SK-N-MC (cell line): ENCODE results near the gene RASSF7.
A peak's percentile ranks its signal among the peaks of the same experiment; 100 is the strongest.

Source experiments
- DNase-seq: peaks from one replicate; pipeline ENCODE4 v3.0.0-alpha.2; 2011; ENCODE audit warnings: low read depth, low spot score
- H3K27ac ChIP-seq: fragments of 200-600 bp; sonication (generic); 2 replicates; pipeline ENCODE4 v1.5.1; 2016; ENCODE audit warnings: mixed run types
- H3K36me3 ChIP-seq: fragments of 200-600 bp; sonication (generic); 2 replicates; pipeline ENCODE4 v1.6.1; 2017; ENCODE audit warnings: antibody characterized with exemption, low read length, mixed read lengths; ENCODE audit not compliant: insufficient read depth
- H3K4me3 ChIP-seq: fragments of 200-600 bp; sonication (generic); 2 replicates; pipeline ENCODE4 v1.5.1; 2016
- H3K9ac ChIP-seq: fragments of 200-600 bp; sonication (generic); 2 replicates; pipeline ENCODE4 v1.8.0; 2017; ENCODE audit warnings: mixed run types, mixed read lengths; ENCODE audit not compliant: insufficient read length
- H3K9me3 ChIP-seq: fragments of 200-600 bp; sonication (generic); 2 replicates; pipeline ENCODE4 v1.6.1; 2017; ENCODE audit warnings: low read depth, mild to moderate bottlenecking, antibody characterized with exemption, low read length, moderate library complexity, mixed read lengths
- EZH2 ChIP-seq: fragments of 200-600 bp; sonication (generic); IDR thresholded peaks from one replicate; pipeline ENCODE4 v1.6.1; 2017; ENCODE audit warnings: antibody characterized with exemption
- FOXP2 ChIP-seq: optimal IDR thresholded peaks from 2 replicates; pipeline ENCODE3; 2011; ENCODE audit warnings: mild to moderate bottlenecking, moderate library complexity; ENCODE audit not compliant: insufficient read depth; ENCODE audit errors: extremely low read length, control extremely low read depth
- POLR2AphosphoS5 ChIP-seq: IDR thresholded peaks from 2 replicates; pipeline ENCODE4 v1.6.1; 2012; ENCODE audit warnings: mild to moderate bottlenecking, low read depth, low read length, borderline replicate concordance

Gene RASSF7

DNA sequence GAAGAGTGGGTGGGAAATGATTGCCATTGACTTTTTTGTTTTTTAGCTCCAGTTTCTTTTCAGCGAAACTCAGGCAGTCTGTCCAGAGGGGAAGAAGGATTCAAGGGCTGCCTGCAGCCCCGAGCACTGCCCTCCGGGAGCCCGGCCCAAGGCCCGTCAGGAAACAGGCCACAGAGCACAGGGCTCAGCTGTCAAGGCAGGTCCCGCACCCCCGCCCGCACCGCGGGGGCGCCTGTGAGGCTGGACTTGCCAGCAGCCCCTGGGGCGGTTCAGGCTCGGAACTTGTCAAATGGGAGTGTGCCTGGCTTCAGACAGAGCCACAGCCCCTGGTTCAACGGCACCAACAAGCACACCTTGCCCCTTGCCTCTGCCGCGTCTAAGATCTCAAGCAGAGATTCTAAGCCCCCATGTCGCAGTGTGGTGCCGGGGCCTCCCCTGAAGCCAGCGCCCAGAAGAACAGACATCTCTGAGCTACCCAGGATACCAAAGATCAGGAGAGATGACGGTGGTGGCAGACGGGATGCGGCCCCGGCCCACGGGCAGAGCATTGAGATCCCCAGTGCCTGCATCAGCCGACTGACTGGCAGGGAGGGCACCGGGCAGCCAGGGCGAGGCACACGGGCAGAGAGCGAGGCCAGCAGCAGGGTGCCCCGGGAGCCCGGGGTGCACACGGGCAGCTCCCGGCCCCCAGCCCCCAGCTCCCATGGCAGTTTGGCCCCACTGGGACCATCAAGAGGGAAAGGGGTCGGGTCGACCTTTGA lies 46.4 kb downstream of the RASSF7 start:
- H3K27ac ChIP-seq = 0 out of 2 replicates have a peak overlapping the region, but pooled peaks have one; percentile 25
- H3K9ac ChIP-seq = no peak overlapping the region
- no peak overlapping the region for H3K4me3 ChIP-seq
- H3K9me3 ChIP-seq = no peaks in the 10 kb centered on the region
- TF ChIP-seq POLR2AphosphoS5 (no peak), EZH2 (no peak), FOXP2 (no peak)
- H3K36me3 ChIP-seq = peaks cover 80% of the 10 kb centered on the region
- no peak for DNase-seq

DNA sequence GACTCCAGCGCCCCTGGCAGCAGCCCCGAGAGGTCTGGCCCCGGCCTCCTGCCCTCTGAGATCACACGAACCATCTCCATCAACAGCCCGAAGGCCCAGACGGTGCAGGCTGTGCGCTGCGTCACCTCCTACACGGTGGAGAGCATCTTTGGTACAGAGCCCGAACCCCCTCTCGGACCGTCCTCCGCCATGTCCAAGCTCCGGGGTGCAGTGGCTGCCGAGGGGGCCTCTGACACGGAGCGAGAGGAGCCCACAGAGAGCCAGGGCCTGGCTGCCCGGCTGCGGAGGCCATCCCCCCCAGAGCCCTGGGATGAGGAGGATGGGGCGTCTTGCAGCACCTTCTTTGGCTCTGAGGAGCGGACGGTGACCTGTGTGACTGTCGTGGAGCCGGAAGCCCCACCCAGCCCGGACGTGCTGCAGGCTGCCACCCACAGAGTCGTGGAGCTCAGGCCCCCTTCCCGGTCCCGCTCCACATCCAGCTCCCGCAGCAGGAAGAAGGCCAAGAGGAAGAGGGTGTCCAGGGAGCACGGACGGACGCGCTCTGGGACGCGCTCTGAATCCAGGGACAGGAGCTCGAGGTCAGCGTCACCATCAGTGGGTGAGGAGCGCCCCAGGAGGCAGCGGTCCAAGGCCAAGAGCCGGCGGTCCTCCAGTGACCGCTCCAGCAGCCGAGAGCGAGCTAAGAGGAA lies 47.3 kb downstream of the RASSF7 start:
- H3K36me3 ChIP-seq = peaks cover 81% of the 10 kb centered on the region
- no peaks in the 10 kb centered on the region for H3K9me3 ChIP-seq
- H3K9ac ChIP-seq = no peak overlapping the region
- no peak overlapping the region for H3K27ac ChIP-seq
- H3K4me3 ChIP-seq = no peak overlapping the region
- no peak for DNase-seq
- TF ChIP-seq EZH2 (no peak), FOXP2 (no peak), POLR2AphosphoS5 (no peak)

DNA sequence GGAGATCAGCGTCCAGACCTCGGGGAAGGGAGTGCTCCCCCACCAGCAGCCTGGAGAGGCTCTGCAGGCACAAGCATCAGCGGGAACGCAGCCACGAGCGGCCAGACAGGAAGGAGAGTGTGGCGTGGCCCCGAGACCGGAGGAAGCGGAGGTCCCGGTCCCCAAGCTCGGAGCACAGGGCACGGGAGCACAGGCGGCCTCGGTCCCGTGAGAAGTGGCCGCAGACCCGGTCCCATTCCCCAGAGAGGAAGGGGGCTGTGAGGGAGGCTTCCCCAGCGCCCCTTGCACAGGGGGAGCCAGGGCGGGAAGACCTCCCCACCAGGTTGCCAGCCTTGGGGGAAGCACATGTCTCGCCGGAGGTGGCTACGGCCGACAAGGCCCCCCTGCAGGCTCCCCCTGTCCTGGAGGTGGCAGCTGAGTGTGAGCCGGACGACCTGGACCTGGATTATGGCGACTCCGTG lies 48.1 kb downstream of the RASSF7 start:
- no peak for DNase-seq
- no peak overlapping the region for H3K9ac ChIP-seq
- no peak for TF ChIP-seq POLR2AphosphoS5
- no peak for TF ChIP-seq FOXP2
- no peak for TF ChIP-seq EZH2
- H3K4me3 ChIP-seq = no peak overlapping the region
- H3K9me3 ChIP-seq = no peaks in the 10 kb centered on the region
- H3K27ac ChIP-seq = no peak overlapping the region
- H3K36me3 ChIP-seq = peaks cover 79% of the 10 kb centered on the region

DNA sequence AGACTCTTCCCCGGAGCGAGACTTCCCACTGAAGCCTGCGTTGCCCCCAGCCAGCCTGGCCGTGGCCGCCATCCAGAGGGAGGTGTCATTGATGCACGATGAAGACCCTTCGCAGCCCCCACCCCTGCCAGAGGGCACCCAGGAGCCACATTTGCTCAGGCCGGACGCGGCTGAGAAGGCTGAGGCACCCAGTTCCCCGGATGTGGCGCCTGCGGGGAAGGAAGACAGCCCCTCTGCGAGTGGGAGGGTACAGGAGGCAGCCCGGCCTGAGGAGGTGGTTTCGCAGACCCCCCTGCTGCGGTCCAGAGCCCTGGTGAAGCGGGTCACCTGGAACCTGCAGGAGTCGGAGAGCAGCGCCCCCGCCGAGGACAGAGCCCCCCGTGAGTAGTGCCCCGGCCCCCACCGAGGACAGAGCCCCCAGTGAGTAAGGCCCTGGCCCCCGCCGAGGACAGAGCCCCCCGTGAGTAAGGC lies 48.6 kb downstream of the RASSF7 start:
- H3K9me3 ChIP-seq = no peaks in the 10 kb centered on the region
- TF ChIP-seq POLR2AphosphoS5 (no peak), EZH2 (no peak), FOXP2 (no peak)
- DNase-seq = no peak
- no peak overlapping the region for H3K9ac ChIP-seq
- peaks cover 73% of the 10 kb centered on the region for H3K36me3 ChIP-seq
- no peak overlapping the region for H3K27ac ChIP-seq
- H3K4me3 ChIP-seq = no peak overlapping the region

DNA sequence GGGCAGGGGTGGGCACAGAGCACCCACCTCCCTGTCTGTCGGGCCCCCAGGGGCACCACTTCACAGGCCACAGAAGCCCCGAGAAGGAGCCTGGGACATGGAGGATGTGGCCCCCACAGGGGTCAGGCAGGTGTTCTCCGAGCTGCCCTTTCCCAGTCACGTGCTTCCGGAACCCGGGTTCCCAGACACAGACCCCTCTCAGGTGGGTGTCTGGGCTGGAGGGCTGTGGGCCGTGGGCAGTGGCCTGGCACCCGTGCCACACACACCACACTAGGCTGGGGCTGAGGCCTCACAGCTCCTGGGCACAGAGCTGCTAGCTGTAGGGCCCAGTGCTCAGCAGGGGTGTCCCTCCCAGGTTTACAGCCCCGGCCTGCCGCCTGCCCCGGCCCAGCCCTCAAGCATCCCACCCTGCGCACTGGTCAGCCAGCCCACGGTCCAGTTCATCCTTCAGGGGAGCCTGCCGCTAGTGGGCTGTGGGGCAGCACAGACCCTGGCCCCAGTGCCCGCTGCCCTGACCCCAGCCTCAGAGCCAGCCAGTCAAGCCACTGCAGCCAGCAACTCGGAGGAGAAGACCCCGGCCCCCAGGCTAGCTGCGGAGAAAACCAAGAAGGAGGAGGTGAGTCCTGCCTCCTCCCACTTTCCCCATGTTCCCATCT lies 49.5 kb downstream of the RASSF7 start:
- H3K27ac ChIP-seq = no peak overlapping the region
- H3K4me3 ChIP-seq = no peak overlapping the region
- no peak for DNase-seq
- H3K36me3 ChIP-seq = peaks cover 66% of the 10 kb centered on the region
- TF ChIP-seq EZH2 (no peak), FOXP2 (no peak), POLR2AphosphoS5 (no peak)
- H3K9ac ChIP-seq = no peak overlapping the region
- no peaks in the 10 kb centered on the region for H3K9me3 ChIP-seq

DNA sequence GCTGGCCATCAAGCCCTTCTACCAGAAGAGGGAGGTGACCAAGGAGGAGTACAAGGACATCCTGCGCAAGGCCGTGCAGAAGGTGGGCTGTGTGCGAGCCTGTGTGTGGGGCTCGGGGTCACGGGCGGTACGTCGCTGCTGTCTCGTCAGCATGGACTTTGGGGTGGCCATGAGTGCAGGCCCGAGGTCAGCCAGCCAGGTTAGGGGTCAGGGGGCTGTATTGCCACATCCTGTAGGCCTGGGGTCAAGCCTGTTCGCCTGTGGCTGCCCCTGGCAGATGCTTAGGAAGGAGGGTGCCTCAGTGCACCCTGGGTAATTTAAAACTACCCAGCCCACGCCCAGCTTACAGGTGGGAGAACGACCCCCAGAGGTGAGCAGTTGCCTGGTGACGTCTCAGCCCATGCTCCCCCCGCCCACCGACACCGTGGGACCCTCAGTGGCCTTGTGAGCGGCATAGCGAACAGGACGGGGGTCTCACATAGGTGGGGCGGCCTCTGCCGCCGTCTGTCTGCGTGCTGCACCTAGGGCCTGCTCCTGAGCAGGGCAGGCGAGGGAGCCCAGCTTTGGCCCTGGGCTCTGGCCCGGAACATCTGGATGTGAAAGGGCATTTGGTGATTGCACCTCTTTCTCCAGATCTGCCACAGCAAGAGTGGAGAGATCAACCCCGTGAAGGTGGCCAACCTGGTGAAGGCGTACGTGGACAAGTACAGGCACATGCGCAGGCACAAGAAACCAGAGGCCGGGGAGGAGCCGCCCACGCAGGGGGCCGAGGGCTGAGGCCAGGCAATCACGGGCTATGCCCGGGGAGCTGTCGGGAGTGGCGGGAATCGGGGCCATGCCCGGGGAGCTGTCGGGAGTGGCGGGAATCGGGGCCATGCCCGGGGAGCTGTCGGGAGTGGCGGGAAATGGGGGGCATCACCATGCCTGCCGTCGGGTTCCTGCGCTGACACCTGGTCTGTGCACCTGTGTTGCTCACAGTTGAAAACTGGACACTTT lies 50.5 kb downstream of the RASSF7 start:
- H3K4me3 ChIP-seq = no peak overlapping the region
- no peak for DNase-seq
- H3K9ac ChIP-seq = no peak overlapping the region
- H3K9me3 ChIP-seq = no peaks in the 10 kb centered on the region
- TF ChIP-seq FOXP2 (no peak), EZH2 (no peak), POLR2AphosphoS5 (no peak)
- H3K27ac ChIP-seq = no peak overlapping the region
- H3K36me3 ChIP-seq = peaks cover 56% of the 10 kb centered on the region

DNA sequence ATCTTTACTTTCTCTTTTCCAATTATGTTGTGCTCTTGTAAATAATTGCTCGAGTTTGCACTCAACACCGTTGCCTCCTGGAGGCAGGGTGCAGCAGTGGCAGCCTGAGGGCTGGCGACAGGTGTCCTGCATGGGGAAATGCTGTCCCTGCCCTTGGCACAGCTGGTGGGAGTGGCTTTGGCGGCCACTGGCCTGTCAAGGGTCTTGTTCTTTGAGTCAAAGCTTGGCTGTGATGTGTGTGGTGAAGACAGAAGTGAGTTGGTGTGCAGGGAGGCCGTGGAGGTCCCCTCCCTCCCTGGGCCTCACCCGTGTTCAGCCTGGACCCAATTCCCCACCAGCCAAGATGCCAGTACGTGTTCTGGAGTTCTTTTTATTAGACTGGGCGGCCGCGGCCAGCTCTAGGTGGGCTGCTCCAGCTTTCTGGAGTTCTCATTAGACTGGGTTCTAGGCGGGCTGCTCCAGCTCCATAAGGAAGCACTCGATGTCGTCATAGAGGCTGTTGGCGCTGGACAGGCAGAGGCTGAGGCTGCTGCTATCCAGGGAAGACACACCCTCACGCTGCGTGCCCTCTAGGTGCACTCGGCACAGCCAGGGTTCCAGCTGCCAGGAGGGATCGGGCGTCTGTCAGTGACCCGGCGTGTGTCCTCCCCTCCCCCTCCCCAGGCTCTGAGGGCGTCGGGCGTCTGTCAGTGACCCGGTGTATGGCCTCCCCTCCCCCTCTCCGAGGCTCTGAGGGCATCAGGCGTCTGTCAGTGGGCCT lies 51.6 kb downstream of the RASSF7 start:
- Histone ChIP-seq H3K9ac (no peak overlapping the region), H3K9me3 (no peaks in the 10 kb centered on the region), H3K36me3 (peaks cover 45% of the 10 kb centered on the region; the same call in 1 of the 2 replicates), H3K4me3 (no peak overlapping the region), H3K27ac (no peak overlapping the region)
- DNase-seq = no peak
- TF ChIP-seq EZH2 = no peak
- no peak for TF ChIP-seq FOXP2
- no peak for TF ChIP-seq POLR2AphosphoS5
